Activated CD4-positive, CD25-positive, alpha-beta regulatory T cell treated with anti-CD3 and anti-CD28 coated beads, Interleukin-2, amount 50 U/mL, for 16 hours (primary cell): ENCODE measurements around the gene SHROOM1.
A peak's percentile ranks its signal among the peaks of the same experiment; 100 is the strongest.
"Not testable (repeated sequence)": the region's sequence is repeated elsewhere in the genome, so short reads cannot be mapped to it uniquely, and the experiment has no call there.

Experiments used
- DNase-seq: peaks from one replicate; pipeline ENCODE4 v3.0.0-alpha.2; 2020; ENCODE audit warnings: low read depth, low spot score

The SHROOM1 gene, protein sequence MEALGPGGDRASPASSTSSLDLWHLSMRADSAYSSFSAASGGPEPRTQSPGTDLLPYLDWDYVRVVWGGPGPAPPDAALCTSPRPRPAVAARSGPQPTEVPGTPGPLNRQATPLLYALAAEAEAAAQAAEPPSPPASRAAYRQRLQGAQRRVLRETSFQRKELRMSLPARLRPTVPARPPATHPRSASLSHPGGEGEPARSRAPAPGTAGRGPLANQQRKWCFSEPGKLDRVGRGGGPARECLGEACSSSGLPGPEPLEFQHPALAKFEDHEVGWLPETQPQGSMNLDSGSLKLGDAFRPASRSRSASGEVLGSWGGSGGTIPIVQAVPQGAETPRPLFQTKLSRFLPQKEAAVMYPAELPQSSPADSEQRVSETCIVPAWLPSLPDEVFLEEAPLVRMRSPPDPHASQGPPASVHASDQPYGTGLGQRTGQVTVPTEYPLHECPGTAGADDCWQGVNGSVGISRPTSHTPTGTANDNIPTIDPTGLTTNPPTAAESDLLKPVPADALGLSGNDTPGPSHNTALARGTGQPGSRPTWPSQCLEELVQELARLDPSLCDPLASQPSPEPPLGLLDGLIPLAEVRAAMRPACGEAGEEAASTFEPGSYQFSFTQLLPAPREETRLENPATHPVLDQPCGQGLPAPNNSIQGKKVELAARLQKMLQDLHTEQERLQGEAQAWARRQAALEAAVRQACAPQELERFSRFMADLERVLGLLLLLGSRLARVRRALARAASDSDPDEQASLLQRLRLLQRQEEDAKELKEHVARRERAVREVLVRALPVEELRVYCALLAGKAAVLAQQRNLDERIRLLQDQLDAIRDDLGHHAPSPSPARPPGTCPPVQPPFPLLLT

DNA sequence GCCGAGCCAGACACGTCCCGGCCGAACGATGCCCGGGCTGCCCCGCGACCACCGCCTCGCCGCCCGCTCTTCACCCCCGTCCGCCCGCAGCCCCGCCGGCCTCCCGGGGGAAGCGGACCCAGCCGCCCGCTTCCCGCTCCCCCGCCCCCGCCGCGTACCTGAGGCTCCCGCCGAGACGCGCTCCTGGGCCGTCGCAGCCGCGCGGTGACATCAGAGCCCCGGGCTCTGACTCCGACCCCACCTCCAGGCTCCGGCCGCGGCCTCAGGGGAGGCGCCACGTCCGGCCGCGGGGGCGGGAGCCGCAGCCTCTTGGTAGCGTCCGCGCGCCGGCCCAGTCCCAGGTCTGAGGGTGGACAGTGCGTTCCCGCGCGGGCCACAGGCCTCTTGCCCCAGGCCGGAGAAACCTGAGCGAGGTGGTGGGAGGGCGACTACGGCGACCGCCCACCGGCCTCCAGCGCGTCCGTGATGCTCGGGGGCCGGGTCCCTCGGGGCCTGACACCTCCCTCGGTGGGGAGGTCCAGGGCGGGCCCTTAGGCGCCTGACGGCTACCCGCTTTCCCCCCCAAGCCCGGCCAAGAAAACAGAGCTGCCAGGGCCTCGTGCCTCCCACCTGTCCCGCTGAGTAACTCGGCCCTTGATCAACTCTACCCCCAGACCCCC, at the start of gene SHROOM1:
TSS of gene SHROOM1 (minus strand) at position 212 of the 659 bp plus-strand sequence. CDS start 4,507 bp downstream, outside the sequence.
- no peak for DNase-seq

DNA sequence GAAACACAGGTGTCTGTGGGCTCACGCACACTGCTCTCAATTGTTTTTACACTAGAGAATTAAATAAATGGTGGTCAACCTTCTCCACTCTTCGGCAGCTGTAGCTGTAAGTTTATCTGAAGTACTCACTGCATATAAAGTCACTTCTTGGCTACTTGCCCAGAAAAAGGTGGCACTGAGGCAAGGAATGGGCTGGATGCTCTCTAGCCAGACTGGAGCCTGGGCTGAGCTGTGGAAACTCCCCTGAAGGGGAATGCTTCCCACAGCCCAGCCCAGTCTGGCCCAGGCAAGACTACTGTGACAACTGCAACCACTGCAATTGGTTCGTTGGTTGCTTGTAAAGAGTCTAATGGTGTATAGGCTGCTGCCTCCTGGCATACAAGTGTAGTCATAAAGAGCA, 47.5 kb upstream of the SHROOM1 start:
- no peak for DNase-seq

DNA sequence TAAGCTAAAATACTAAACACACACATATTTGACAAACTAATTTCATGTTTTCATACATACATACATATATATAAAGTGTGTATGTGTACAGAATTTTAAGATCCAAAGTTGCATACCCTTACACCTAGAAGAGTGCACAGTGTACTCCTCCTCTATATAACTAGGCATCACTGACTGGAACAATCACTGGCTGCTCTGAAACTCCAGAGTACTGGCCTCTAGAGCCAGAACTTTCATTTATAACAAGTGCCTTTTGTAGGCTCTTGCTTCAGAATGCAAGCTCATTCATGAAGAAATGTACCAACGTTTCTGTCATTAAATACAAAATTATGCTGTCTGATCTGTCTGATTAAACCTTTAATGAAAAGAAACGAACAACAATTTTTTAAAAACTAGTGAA, 47.0 kb upstream of the SHROOM1 start:
- DNase-seq, result no peak

DNA sequence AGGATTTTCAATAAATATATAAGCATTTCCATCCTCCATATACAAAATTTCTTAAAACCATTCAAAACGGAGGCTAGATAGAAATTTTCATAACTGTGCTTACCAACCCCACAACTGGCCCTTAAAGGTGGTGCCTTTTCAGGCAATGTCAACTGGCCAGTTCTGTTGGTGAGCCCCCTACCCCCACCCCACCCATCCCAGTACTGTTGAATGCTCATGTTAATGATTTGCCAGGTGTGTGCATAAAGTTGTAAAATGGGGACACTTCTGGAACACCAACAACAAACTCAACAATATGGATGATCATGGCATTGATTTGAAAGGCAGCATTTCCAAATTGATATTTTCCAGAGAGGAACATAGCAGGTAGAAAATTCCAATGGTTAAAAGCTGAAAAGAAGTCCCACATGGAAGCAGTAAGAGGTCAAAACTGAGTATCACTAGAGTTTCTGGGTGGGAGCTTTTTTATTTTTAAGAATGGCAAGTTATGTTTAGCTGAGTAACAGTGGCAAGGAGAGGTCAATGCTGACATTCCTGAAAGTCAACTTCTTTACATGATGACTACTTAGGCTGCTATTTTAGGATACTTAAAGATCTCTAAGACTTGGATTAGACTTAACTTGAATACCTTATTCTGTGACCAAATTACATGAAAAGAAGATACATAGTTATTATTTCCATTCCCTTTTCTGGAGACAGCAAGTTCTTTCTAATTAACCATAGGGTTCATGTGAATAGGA, 45.7 kb upstream of the SHROOM1 start:
- DNase-seq, result no peak

DNA sequence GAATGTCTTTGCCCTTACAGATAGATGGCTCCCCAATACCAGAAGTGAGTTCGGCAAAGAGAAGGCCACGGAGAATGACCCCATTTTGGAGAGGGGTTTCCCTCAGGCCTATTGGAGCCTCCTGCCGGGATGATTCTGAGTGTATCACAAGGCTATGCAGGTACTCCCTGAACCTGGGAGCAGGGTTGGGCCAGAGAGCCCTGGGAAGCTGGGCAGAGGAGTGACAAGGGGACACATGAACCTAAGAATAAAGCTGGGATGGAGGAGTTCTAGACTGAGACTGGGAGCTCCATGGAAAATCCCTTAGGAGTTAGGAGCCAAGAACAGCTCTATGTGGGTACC, 43.5 kb upstream of the SHROOM1 start:
- no peak for DNase-seq

DNA sequence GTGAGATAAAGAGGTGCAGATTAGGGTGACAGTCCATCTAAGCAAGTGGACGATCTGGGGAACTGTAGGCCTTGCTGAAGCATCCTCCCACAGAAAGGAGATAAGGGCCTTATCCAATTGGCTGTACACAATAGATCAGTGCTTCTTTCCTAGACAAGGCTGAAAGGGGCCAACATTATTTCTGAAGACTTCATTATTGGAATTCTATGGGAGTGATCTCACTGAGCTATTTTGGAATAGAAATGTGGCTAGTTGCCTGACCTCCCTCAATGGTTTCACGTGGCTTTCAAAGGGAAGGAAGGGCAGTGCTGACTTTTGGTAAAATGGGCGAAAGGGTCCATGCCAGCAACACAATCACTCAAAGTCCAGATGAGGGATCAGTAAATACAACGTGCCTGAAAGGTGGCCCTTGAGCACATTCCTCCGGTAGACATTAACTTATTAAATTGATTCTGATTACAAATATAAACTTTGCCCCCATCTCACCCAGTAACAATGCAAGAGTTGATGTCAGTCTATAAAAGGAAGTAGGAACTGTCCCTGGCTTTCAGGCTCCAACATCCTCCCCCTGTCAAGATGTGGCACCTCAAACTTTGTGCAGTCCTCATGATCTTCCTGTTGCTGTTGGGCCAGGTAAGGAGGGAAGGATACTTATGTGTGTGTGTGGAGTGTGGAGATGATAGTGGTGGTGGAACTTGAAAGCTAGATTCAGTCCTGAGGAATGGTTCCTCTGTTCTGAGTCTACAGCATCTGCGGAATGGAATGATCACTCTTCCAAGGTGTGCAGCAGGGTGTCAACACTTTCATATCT, 42.9 kb upstream of the SHROOM1 start, which contains the start of gene LEAP2:
TSS of gene LEAP2 (plus strand) at position 550 of the 811 bp plus-strand sequence. CDS start at position 577, 27 bp downstream.
- DNase-seq, result no peak

DNA sequence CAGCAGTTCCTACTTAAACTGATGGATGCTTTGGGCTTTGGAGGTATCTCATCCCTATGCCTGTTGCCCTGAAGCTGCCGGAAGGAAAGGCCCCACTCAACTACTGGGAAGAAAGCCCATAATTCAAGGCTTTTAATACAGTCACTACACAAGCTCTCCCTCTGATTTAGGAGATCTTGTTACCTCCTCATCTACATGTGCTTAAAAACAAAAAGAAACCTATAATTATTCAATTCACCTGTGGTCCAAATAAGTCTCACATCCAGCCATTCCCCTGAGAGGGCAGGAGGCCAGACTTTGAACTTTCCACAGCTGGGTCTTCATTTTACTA, 42.3 kb upstream of the SHROOM1 start:
- DNase-seq, result no peak

DNA sequence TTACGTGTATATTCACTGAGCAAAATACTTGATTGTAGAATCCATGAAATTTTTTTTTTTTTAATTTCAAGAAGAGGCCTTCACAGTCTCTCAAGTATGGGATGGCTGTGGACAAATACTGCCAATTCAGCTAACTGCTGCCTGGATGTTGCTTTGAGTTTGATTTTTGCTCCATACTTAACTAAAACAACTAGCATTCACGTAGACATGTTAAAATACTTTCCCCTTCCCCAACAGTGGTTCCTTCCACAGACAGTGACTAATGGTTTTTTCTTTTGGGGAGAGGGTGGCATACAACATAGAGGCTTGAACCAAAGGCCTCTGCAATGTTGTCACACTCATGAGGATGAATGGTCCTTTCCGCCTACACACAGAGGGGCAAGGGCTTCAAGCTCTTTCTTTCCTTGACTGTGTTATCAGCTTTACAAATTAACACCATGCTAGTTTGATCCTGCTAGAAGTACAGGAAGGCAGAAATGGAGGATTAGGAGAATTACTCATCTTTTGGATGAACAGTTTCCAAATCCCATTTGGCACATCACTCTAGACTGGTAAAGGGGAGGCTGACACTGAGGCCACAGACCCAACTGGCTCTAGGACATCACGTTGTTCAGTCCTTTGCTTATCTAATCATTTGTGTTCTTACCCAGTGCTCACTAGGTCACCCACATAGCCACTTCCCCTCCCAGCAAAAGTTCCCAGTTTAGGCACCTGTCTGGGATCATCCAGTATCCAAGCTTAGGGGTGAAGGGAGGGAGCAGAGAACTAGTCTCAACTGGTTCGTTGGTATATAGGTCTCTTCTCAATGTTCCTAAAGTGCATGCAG, 41.2 kb upstream of the SHROOM1 start:
- no peak for DNase-seq

DNA sequence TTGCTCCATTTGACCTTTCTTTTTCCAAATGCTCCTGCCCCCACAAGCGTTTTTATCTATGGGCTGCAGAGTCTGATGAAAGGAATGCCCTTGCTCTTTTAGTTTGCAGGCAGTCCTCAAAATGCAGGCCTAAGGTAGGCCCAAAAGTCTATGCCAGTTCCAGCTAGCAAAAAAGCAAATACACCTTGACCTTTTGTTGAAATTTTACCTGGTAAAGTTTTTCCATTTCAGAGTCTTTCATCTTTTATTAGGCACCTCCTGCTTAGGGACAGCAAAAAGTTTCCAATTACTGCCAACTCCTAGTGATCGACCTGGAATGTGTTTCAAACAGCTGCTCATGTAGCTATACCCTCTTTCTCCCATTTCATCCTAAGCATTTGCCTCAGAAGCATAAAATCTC, 40.4 kb upstream of the SHROOM1 start:
- DNase-seq, result no peak

DNA sequence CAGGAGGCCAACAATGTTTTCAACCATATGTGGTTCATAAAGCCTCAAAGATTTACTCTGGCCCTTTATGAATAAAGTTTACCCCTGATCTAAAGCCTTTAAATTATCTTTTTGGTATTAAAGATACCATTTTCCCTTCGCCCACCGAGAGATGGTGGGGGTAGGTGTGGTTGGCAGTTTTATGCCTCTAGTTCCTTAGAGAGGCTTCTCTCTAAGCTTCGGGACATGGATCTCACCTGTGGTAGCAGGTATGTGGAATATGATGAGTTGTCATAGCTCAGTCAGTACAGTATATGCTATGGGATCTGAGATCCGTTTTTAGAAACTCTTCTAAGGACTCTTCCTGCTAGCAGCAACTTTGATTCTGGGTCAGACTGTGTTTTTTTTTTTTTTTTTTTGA, 38.3 kb upstream of the SHROOM1 start:
- DNase-seq, result no peak

DNA sequence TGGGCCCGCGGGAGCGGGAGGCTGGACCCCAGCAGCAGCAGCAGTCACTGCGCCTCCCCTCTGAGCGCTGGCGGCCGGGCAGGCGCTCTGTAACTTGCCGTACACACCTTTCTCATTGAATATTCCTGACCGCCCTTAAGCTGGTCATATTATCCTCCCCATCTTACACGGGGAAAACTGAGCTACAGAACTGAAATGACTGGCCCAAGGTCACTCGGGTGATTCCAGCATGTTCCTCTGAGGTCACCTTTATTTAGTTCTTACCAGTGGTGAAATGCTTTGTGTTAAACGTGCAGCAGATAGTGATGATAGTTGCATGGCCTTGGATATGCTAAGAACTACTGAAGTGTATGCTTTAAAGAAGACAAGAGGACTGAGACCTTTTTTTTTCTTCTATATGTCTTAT, 36.6 kb upstream of the SHROOM1 start:
- DNase-seq, result no peak

DNA sequence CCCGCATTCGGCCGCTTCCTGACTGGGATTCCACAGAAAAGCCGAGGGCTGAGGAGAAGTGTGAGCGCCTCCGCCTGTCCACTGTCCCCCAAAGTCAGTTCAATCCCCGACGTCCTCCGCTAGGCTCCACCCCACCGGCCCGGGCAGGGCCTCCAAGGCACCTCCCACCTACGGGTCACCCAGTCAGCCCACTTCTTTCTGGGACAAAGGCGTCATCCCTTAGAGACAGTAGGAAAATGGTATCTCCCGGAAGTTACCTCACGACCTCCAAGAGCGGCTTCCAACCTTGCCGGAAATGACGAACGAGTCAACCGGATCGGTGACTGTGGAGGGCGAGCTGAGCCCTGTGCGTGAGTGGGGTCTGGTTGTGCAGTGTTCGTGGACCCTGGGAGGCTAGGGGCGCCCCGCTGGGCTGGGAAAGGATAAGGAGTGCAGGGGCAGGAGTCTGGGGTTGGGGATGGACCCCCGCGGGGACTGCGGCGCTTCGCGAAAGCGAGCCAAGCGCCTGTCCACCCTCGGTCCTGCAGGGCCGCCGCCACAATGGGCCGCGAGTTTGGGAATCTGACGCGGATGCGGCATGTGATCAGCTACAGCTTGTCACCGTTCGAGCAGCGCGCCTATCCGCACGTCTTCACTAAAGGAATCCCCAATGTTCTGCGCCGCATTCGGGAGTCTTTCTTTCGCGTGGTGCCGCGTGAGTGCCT, 36.0 kb upstream of the SHROOM1 start, which contains the start of the genes GDF9 and UQCRQ:
TSS of gene GDF9 (minus strand) at position 128 of the 704 bp plus-strand sequence. CDS start 1,936 bp downstream, outside the sequence.
TSS of gene UQCRQ (plus strand) at position 301 of the 704 bp plus-strand sequence. CDS start at position 541, 240 bp downstream.
- peak; percentile 84 for DNase-seq

DNA sequence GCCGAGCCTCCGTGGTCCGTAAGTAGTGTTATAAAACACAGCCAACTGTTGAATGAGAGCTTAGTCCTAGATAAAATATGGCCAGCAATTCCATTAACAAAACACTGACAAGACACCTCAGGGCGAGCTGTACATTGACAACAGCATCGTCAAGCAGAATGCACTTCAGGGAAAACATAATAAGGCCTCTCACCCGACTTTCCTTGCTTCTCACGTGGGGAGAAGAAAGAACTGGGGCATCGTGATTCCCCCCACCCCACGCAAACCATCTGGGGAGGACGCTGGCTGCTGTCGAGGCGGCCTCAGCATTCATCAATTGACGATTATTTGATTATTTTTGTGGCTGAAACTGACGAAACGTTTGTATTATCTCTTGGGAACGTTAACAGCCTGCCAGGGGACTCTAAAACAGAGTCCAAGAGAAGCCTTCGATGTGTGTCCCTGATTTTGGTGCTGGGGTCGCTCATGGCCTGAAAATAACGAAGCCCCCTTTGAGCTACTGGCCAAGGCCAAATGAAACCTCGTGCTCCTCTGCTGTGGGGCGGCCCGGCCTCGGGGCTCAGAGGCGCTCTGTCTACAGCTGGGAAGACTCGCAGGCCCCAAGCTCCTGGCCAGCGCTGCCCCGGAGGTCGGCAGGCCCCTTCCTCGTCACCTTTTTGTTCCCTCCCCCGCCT, 35.4 kb upstream of the SHROOM1 start:
- DNase-seq, result no peak

DNA sequence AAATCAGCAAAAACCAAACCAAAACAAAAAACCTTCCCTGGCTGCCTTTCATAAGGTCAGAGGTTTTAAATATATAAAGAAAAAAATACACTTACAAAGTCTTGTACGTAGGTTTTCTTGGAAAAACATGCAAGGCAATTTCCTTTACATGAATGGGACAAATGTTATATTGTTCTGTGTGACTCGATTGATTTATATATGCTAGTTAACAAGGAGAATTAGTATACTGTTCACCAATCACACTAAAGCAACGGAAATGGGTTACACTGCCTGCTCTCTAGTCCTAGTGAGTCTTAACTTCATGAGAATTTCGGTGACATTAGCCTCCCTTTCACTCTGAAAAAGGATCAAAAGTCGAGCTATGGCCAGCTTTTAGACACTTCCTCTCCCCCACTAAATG, 30.3 kb upstream of the SHROOM1 start:
- DNase-seq, result no peak

DNA sequence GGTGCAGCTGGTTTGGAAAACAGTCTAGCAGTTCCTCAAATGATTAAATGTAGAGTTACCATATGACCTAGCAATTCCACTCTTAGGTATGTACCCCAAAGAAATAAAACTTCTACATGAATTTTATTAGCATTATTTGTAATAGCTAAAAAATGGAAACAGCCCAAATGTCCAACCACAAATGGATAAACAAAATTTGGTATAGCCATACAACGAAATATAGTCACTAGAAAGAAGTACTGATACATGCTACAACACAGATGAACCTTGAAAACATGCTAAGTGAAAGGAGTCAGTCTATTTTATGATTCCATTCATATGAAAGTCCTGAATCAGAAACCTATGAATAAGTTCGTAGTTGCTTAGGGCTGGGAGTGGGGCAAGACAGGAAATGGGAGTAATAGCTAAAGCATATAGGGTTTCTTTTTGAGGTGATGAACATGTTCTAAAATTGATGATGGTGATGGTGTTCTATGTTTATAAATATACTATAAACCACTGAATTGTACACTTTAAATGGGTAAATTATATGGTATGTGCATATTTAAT, 29.5 kb upstream of the SHROOM1 start:
- no peak for DNase-seq

DNA sequence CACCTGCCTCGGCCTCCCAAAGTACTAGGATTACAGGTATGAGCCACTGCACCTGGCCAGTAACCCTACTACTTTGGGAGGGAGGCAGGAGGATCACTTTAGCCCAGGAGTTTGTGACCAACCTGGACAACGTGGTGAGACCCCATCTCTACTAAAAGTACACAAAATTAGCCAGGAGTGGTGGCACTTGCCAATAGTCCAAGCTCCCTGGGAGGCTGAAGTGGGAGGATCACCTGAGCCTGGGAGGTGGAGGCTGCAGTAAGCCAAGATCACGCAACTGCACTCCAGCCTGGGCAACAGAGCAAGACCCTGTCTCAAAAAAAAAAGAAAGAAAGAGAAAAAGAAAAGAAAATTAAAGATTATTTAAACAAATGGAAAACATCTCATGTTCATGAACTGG, 25.6 kb upstream of the SHROOM1 start:
- DNase-seq, result no peak

DNA sequence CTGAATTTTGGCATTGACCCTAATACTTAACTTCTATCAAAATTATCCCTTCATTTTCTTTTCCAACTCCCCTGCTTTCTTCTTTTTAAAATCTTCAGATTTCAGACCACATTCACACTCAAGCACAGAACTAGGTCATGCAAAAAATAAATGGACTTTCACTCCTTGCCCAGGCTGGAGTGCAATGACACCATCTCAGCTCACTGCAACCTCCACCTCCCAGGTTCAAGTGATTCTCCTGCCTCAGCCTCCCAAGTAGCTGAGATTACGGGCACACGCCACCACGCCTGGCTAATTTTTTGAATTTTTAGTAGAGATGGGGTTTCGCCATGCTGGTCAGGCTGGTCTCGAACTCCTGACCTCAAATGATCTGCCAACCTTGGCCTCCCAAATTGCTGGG, 24.5 kb upstream of the SHROOM1 start:
- DNase-seq, result not testable (repeated sequence)

DNA sequence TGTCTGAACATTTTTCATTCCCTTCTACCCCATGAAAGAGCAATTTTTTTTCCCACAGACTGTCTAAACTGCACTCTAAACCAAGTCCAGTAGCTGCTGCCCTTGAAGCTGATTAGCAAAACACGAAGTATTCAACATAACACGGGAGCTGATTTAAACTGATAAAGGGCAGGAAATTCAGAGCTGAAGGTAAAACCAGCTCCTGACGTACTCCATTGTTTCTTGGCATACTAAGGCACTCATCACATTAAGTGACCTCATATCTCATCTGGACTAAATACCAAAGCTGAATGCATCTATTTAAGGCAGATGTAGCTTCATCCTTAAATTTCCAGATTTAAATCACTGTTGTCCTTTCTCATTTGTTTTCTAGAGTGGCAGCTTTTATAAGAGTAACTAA, 23.9 kb upstream of the SHROOM1 start:
- no peak for DNase-seq
